ENCODE results near the gene HTT. TPM values are rescaled to one million over a fixed set of nuclear protein-coding genes. Genes with fewer than 3 reads are reported as not detected.

The HTT gene
- total RNA-seq, 1 experiment from 2014 or later = 37.4 TPM

DNA sequence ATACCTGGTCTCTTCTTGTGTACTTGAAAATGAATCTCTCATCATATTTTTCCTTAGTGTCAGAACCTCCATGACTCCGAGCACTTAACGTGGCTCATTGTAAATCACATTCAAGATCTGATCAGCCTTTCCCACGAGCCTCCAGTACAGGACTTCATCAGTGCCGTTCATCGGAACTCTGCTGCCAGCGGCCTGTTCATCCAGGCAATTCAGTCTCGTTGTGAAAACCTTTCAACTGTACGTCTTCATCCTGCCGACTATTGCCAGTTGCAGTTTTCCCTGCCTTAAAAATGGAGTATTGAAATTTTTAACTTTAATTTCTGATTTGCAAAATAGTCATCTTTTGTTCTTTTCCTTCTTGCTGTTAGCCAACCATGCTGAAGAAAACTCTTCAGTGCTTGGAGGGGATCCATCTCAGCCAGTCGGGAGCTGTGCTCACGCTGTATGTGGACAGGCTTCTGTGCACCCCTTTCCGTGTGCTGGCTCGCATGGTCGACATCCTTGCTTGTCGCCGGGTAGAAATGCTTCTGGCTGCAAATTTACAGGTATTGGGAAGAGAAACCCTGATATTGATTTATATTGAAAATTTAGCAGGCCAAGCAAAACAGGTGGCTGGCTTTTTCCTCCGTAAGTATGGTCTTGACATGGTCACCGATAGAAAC is 132.1 kb downstream of the HTT start (continued):
- TF ChIP-seq SRF (IDR thresholded peaks at IDR 0.05; ENCODE audit: low read depth) = no peak
- TF ChIP-seq YY1 (IDR thresholded peaks at IDR 0.05; ENCODE audit: extremely low read depth, insufficient replicate concordance, low read depth, low read length) = no peak
- TF ChIP-seq, protein P1, sequence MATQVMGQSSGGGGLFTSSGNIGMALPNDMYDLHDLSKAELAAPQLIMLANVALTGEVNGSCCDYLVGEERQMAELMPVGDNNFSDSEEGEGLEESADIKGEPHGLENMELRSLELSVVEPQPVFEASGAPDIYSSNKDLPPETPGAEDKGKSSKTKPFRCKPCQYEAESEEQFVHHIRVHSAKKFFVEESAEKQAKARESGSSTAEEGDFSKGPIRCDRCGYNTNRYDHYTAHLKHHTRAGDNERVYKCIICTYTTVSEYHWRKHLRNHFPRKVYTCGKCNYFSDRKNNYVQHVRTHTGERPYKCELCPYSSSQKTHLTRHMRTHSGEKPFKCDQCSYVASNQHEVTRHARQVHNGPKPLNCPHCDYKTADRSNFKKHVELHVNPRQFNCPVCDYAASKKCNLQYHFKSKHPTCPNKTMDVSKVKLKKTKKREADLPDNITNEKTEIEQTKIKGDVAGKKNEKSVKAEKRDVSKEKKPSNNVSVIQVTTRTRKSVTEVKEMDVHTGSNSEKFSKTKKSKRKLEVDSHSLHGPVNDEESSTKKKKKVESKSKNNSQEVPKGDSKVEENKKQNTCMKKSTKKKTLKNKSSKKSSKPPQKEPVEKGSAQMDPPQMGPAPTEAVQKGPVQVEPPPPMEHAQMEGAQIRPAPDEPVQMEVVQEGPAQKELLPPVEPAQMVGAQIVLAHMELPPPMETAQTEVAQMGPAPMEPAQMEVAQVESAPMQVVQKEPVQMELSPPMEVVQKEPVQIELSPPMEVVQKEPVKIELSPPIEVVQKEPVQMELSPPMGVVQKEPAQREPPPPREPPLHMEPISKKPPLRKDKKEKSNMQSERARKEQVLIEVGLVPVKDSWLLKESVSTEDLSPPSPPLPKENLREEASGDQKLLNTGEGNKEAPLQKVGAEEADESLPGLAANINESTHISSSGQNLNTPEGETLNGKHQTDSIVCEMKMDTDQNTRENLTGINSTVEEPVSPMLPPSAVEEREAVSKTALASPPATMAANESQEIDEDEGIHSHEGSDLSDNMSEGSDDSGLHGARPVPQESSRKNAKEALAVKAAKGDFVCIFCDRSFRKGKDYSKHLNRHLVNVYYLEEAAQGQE (IDR thresholded peaks at IDR 0.05; ENCODE audit: low read depth) = no peak
- TF ChIP-seq TCF7L2 (IDR thresholded peaks at IDR 0.05; ENCODE audit: borderline replicate concordance, extremely low read depth, insufficient read depth, insufficient read length) = no peak

DNA sequence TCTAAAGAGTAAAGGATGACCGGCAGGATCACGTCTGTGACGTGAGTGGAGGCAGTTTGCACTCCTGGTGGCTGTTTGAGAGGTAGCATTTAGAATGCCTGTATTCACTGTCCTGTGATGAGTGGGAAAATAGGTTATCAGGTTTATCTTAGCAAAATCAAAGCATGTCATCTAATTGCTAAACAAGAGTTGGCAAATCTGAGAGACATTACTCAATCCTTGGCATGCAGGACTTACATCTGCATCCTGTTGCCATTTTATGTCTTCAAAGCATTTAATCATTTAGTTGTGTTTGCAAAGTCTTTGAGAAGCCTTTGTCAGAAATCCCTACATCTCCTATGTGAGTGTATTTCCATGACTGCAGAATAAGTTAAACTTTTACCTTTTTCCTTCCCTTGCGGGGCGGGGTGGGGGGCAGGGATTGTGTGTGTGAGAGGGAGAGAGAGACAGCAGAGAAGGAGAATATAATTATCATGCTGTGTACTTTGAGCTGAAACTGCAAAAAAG is 133.1 kb downstream of the HTT start:
- peaks cover 6 to 22% of the 10 kb centered on the region in 2 experiments; a peak in 3 of 4 replicates for H3K36me3 ChIP-seq (ENCODE audit: control insufficient read depth in 1 of 2, insufficient read depth in 2 of 2, low read length in 2 of 2)
- H3K4me1 ChIP-seq (ENCODE audit: control insufficient read depth in 1 of 2, insufficient read depth in 2 of 2, low read length in 2 of 2) = no peaks in the 10 kb centered on the region
- H4K20me1 ChIP-seq (ENCODE audit: insufficient read depth) = no peaks in the 10 kb centered on the region
- no peak overlapping the region for H3K4me3 ChIP-seq (replicated peaks in 1 of 2; ENCODE audit: low read depth in 1 of 2, low read length in 2 of 2)
- no peak for DNase-seq (ENCODE audit: low read depth, low spot score)
- POLR2A ChIA-PET = no interaction called here
- no peaks in the 10 kb centered on the region for H3K27me3 ChIP-seq (ENCODE audit: insufficient read depth, low read length)
- no peaks in the 10 kb centered on the region for H3K9me3 ChIP-seq (ENCODE audit: control insufficient read depth in 1 of 2, insufficient read depth in 1 of 2, low read depth in 1 of 2, low read length in 2 of 2)
- no peak overlapping the region for H3K9ac ChIP-seq (ENCODE audit: low read length)
- H3K9me2 ChIP-seq (ENCODE audit: insufficient read depth) = no peaks in the 10 kb centered on the region
- RAD21 ChIA-PET (ENCODE audit: low non-redundant PET in 1 of 2, low total read pairs in 2 of 2, uncharacterized antibody in 2 of 2, unreplicated experiment in 2 of 2) = no interaction called here
- intact Hi-C loops (cut with micrococcal nuclease) = no loop called here
- H3K4me2 ChIP-seq (ENCODE audit: low read length) = no peak overlapping the region
- BruUV-seq (replicated peaks) = no TSS peak
- no peak for ATAC-seq
- CTCF ChIA-PET = no interaction called here
- no peaks in the 10 kb centered on the region for H3K79me2 ChIP-seq (ENCODE audit: insufficient read depth, low read length)
- no peak overlapping the region for H2AFZ ChIP-seq (ENCODE audit: low read depth, low read length, poor library complexity, severe bottlenecking)
- TF ChIP-seq POLR2AphosphoS5 (IDR thresholded peaks at IDR 0.05; ENCODE audit: low read depth, low read length) = no peak
- no peak overlapping the region for H3K27ac ChIP-seq (ENCODE audit: low read depth, low read length)
